Kidney epithelial cell (primary cell): ENCODE data around the gene CYB5D1. TPM values are rescaled to one million over a fixed set of nuclear protein-coding genes. Genes with fewer than 3 reads are reported as not detected.

Experiments
- DNase-seq: peaks from one replicate; pipeline ENCODE4 v3.0.0-alpha.2; 2010; ENCODE audit warnings: low read depth
- H3K27me3 ChIP-seq: 2 replicates; pipeline ENCODE4 v1.6.0; 2011; ENCODE audit warnings: low read length; ENCODE audit not compliant: control insufficient read depth, insufficient read depth
- H3K36me3 ChIP-seq: 2 replicates; pipeline ENCODE4 v1.5.1; 2011; ENCODE audit warnings: low read length; ENCODE audit not compliant: control insufficient read depth, insufficient read depth
- H3K4me3 ChIP-seq: 2 replicates; pipeline ENCODE4 v1.5.1; 2011; ENCODE audit warnings: low read depth, mild to moderate bottlenecking, control low read depth, low read length
- total RNA-seq: library from RNA; depleted of rRNA; stranded (reverse); fragments of >200 nt; gene quantifications from 2 replicates; pipeline ENCODE4 v1.2.3, GENCODE V29; 2015
- TF ChIP-seq, protein P1 (sequence below): IDR thresholded peaks from 2 replicates; pipeline ENCODE4 v1.5.1; 2011; ENCODE audit warnings: mild to moderate bottlenecking, moderate library complexity, low read length, control low read depth, inconsistent platforms; ENCODE audit not compliant: insufficient read depth, poor library complexity, severe bottlenecking

CYB5D1 gene
- total RNA-seq, 1 donor from 2014 or later = 7.4 TPM

DNA sequence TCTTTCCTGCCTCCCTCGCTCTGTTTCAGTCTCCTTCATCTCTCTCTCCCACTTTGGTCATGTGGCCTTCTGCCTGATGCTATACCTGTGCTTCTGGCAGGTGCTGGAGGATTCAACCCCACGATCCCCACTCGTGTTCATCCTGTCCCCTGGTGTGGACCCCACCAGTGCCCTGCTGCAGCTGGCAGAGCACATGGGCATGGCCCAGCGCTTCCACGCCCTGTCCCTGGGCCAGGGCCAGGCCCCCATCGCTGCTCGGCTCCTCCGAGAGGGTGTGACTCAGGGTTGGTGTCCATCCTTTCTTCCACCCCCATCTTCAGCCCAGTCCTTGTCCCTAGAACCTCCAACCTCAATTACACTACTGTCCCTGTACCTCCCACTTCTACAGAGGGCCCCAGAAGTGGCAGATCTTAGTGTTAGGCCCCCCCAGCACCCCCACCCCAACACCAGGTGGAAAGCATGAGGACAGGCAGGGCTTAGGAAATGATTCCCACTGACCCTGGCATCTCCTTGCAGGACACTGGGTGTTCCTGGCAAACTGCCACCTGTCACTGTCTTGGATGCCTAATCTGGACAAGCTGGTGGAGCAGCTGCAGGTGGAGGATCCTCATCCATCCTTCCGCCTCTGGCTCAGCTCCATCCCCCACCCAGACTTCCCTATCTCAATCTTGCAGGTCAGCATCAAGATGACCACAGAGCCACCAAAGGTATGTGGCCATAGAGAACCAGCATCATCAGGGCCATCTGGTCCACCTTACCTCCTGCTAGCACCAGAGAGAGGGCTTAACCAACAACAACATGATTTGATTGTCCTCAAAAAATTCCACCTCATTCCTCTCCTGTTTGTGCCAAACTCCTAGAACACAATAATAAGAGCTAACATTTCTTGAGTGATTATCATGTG is 33.5 kb upstream of the CYB5D1 start:
- no peak overlapping the region for H3K4me3 ChIP-seq
- peaks cover 8% of the 10 kb centered on the region for H3K27me3 ChIP-seq
- DNase-seq = no peak
- TF ChIP-seq, protein P1, sequence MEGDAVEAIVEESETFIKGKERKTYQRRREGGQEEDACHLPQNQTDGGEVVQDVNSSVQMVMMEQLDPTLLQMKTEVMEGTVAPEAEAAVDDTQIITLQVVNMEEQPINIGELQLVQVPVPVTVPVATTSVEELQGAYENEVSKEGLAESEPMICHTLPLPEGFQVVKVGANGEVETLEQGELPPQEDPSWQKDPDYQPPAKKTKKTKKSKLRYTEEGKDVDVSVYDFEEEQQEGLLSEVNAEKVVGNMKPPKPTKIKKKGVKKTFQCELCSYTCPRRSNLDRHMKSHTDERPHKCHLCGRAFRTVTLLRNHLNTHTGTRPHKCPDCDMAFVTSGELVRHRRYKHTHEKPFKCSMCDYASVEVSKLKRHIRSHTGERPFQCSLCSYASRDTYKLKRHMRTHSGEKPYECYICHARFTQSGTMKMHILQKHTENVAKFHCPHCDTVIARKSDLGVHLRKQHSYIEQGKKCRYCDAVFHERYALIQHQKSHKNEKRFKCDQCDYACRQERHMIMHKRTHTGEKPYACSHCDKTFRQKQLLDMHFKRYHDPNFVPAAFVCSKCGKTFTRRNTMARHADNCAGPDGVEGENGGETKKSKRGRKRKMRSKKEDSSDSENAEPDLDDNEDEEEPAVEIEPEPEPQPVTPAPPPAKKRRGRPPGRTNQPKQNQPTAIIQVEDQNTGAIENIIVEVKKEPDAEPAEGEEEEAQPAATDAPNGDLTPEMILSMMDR = no peak
- no peaks in the 10 kb centered on the region for H3K36me3 ChIP-seq

DNA sequence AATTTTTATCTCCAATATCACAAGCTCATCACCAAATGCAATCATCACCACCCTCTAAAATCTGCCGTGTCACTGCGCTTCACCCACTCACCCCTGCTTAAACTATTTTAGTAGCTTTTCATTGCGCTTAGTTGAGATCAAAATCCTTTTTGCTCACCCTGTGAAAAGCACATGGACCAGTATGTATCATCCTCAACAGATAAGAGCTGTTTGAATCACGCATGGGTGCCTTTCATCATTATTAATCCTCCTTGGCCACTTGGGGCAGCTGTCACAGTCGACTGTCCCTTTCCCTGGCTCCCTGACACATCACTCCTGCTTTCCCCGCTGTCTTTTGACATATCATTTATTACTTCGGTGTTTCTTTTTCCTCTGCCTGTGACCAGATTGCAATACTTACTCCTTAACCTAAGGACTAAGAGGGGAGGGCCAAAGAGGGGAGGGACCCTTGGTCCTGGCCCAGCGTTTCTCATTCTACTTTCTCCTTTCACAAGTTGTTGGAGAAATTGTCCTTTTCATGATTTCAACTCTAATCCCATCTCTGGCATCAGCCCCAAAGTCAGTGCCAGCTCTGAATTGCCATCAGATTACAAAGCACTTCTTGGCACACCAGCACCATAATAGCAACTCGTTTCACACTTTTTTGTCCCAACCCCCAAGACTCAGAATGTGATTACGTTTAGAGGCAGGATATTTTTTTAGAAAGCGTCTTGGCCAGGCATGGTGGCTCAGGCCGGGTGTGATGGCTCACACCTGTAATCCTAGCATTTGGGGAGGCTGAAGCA is 32.4 kb upstream of the CYB5D1 start:
- Histone ChIP-seq H3K4me3 (no peak overlapping the region), H3K27me3 (peaks cover 8% of the 10 kb centered on the region), H3K36me3 (no peaks in the 10 kb centered on the region)
- DNase-seq = no peak
- TF ChIP-seq, protein P1 = no peak

DNA sequence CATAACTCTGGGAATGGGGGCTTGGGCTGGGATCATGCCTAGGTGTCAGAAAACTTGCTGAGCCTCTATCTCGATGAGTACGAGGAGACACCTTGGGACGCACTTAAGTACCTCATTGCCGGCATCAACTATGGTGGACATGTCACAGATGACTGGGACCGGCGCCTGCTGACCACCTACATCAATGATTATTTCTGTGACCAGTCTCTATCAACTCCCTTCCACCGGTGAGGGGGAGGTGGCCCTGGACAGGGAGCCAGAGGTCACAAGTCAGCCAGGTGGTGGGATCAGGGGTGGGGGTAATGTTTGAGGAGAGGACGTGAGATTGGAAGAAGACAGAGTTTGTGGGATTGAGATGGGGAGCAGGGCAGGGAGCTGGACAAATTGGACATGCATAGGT is 27.2 kb upstream of the CYB5D1 start:
- H3K27me3 ChIP-seq = peaks cover 2% of the 10 kb centered on the region
- no peaks in the 10 kb centered on the region for H3K36me3 ChIP-seq
- no peak for DNase-seq
- TF ChIP-seq, protein P1 = no peak
- no peak overlapping the region for H3K4me3 ChIP-seq

DNA sequence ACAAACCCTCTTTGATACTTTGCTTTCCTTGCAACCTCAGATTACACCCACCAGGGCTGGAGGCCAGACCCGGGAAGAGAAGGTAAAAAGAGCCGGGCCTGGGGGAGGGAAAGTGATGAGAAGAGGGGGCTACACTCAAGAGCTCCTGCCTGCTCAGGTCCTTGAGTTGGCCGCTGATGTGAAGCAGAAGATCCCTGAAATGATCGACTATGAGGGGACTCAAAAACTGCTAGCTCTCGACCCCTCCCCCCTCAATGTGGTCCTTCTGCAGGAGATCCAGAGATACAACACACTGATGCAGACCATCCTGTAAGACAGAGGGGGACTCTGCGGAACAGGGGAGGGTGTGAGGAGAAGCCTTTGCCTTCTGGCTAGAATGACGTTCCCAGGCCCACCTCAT is 26.6 kb upstream of the CYB5D1 start:
- Histone ChIP-seq H3K4me3 (no peak overlapping the region), H3K27me3 (no peaks in the 10 kb centered on the region), H3K36me3 (no peaks in the 10 kb centered on the region)
- no peak for DNase-seq
- TF ChIP-seq, protein P1 = no peak

DNA sequence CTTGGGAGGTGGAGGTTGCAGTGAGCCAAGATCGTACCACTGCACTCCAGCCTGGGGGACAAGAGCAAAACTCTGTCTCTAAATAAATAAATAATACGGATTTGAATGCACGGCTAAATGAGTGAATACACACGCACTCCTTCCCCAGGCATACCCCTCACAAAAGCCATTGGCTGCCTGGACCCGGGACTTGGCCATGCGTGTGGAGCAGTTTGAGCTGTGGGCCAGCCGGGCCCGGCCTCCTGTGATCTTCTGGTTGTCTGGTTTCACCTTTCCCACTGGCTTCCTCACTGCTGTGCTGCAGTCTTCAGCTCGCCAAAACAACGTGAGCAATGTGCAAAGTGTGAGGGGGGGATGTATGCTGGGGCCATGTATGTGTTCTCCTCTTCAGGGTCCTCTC is 25.4 kb upstream of the CYB5D1 start:
- no peak for DNase-seq
- H3K27me3 ChIP-seq = no peaks in the 10 kb centered on the region
- no peaks in the 10 kb centered on the region for H3K36me3 ChIP-seq
- H3K4me3 ChIP-seq = no peak overlapping the region
- TF ChIP-seq, protein P1 = no peak
